IgD-negative memory B cell (primary cell): ENCODE results near the gene RSRC1. TPM values are rescaled to one million over a fixed set of nuclear protein-coding genes. Genes with fewer than 3 reads are reported as not detected.

ENCODE experiments used
- H3K27ac Mint-ChIP-seq, 3 donors: one replicate each; pipeline ENCODE4 v1.8.0; 2020 to 2022; ENCODE audit warnings: mild to moderate bottlenecking in 3 of 3, mixed read lengths in 3 of 3, moderate library complexity in 1 of 3
- H3K27me3 Mint-ChIP-seq: one replicate; pipeline ENCODE4 v1.8.0; 2021; ENCODE audit warnings: mixed read lengths
- H3K36me3 Mint-ChIP-seq: one replicate; pipeline ENCODE4 v1.8.0; 2020; ENCODE audit warnings: mild to moderate bottlenecking, mixed read lengths
- H3K4me1 Mint-ChIP-seq, 3 donors: one replicate each; pipeline ENCODE4 v1.8.0; 2020 to 2022; ENCODE audit warnings: mixed read lengths in 3 of 3, mild to moderate bottlenecking in 1 of 3
- H3K4me3 Mint-ChIP-seq, 4 donors: one replicate each; pipeline ENCODE4 v1.8.0; 2020 to 2022; ENCODE audit warnings: mild to moderate bottlenecking in 4 of 4, mixed read lengths in 4 of 4, moderate library complexity in 3 of 4
- H3K9me3 Mint-ChIP-seq, 3 donors: one replicate each; pipeline ENCODE4 v1.8.0; 2020 to 2021; ENCODE audit warnings: mixed read lengths in 3 of 3, mild to moderate bottlenecking in 1 of 3
- polyA plus RNA-seq: library from polyadenylated mRNA; unstranded; fragments of 300-500 nt; fragmentation: Illumina TruSeq; gene quantifications from one replicate; pipeline ENCODE4 v1.2.3, GENCODE V29; 2021

The RSRC1 gene
- polyA plus RNA-seq, 1 donor from 2014 or later = 42.3 TPM

GRCh38 chr3:158590223-158590622, 480.3 kb downstream of the RSRC1 start:
- H3K27ac Mint-ChIP-seq = no peak overlapping the region
- H3K4me1 Mint-ChIP-seq = no peaks in the 10 kb centered on the region
- no peaks in the 10 kb centered on the region for H3K9me3 Mint-ChIP-seq
- H3K36me3 Mint-ChIP-seq = no peaks in the 10 kb centered on the region
- no peak overlapping the region for H3K4me3 Mint-ChIP-seq
- H3K27me3 Mint-ChIP-seq = no peaks in the 10 kb centered on the region

Other genes with a start within 250 kb of the RSRC1 start
- not detected for gene SHOX2, start 3.7 kb upstream of the RSRC1 start, polyA plus RNA-seq